GM23338 (cell line): Measurements from ENCODE around the gene LARGE1. TPM values are rescaled to one million over a fixed set of nuclear protein-coding genes. Genes with fewer than 3 reads are reported as not detected.

Experiments used
- ATAC-seq: fragments of 200-7000 bp; cut with Tn5 transposase; 3 replicates; pipeline ENCODE4 v1.9.1; 2020
- DNase-seq: peaks from one replicate; pipeline ENCODE4 v3.0.0-alpha.2; 2015; ENCODE audit warnings: low spot score
- H2AFZ ChIP-seq: fragments of 200-600 bp; sonication (generic); 2 replicates; pipeline ENCODE4 v1.8.0; 2016; ENCODE audit warnings: antibody characterized with exemption, mild to moderate bottlenecking, moderate library complexity
- H3F3A ChIP-seq: fragments of 200-600 bp; sonication (generic); replicated peaks from 2 replicates; pipeline ENCODE4 v1.8.0; 2017; ENCODE audit warnings: antibody characterized with exemption, mixed run types, low read depth
- H3K27ac ChIP-seq: fragments of 200-600 bp; sonication (generic); 2 replicates; pipeline ENCODE4 v1.6.1; 2016; ENCODE audit warnings: low read depth
- H3K27me3 ChIP-seq: fragments of 200-600 bp; sonication (generic); 2 replicates; pipeline ENCODE4 v1.8.0; 2016; ENCODE audit warnings: mild to moderate bottlenecking, mixed run types, moderate library complexity; ENCODE audit not compliant: insufficient read depth
- H3K36me3 ChIP-seq: fragments of 200-600 bp; sonication (generic); 2 replicates; pipeline ENCODE4 v1.8.0; 2016; ENCODE audit warnings: mild to moderate bottlenecking; ENCODE audit not compliant: insufficient read depth
- H3K4me1 ChIP-seq: fragments of 200-600 bp; sonication (generic); 2 replicates; pipeline ENCODE4 v1.8.0; 2016; ENCODE audit warnings: mild to moderate bottlenecking, moderate library complexity; ENCODE audit not compliant: insufficient read depth
- H3K4me2 ChIP-seq: fragments of 200-600 bp; sonication (generic); 2 replicates; pipeline ENCODE4 v1.7.1; 2017; ENCODE audit warnings: mixed run types
- H3K4me3 ChIP-seq: fragments of 200-600 bp; sonication (generic); 2 replicates; pipeline ENCODE4 v1.6.1; 2016; ENCODE audit warnings: mixed run types
- H3K79me2 ChIP-seq: fragments of 200-600 bp; sonication (generic); replicated peaks from 2 replicates; pipeline ENCODE4 v1.8.0; 2017; ENCODE audit warnings: mild to moderate bottlenecking; ENCODE audit not compliant: insufficient read depth
- H3K9me2 ChIP-seq: fragments of 200-600 bp; sonication (generic); 2 replicates; pipeline ENCODE4 v1.8.0; 2017; ENCODE audit not compliant: insufficient read depth
- H4K20me1 ChIP-seq: fragments of 200-600 bp; sonication (generic); replicated peaks from 2 replicates; pipeline ENCODE4 v1.8.0; 2017; ENCODE audit warnings: mild to moderate bottlenecking; ENCODE audit not compliant: insufficient read depth
- H3K27ac Mint-ChIP-seq: 2 replicates; pipeline ENCODE4 v1.8.0; 2020; ENCODE audit warnings: inconsistent platforms, mild to moderate bottlenecking, moderate library complexity, mixed read lengths
- H3K27me3 Mint-ChIP-seq: 3 replicates; pipeline ENCODE4 v1.8.0; 2022; ENCODE audit warnings: low read depth, mild to moderate bottlenecking, moderate library complexity, mixed read lengths, inconsistent platforms; ENCODE audit not compliant: insufficient read depth, poor library complexity
- H3K36me3 Mint-ChIP-seq: 3 replicates; pipeline ENCODE4 v1.8.0; 2021; ENCODE audit warnings: low read depth, mild to moderate bottlenecking, inconsistent platforms, moderate library complexity, mixed read lengths
- H3K4me1 Mint-ChIP-seq: 3 replicates; pipeline ENCODE4 v1.8.0; 2020; ENCODE audit warnings: mild to moderate bottlenecking, inconsistent platforms, mixed read lengths
- H3K4me3 Mint-ChIP-seq: 3 replicates; pipeline ENCODE4 v1.8.0; 2021; ENCODE audit warnings: moderate library complexity, mild to moderate bottlenecking, inconsistent platforms, mixed read lengths
- H3K9me3 Mint-ChIP-seq: 3 replicates; pipeline ENCODE4 v1.8.0; 2020; ENCODE audit warnings: moderate library complexity, mild to moderate bottlenecking, inconsistent platforms, mixed read lengths
- CREB1 ChIP-seq: fragments of 250-450 bp; sonication (Bioruptor Pico); IDR thresholded peaks from 2 replicates; pipeline ENCODE4 v1.5.0; 2020; ENCODE audit warnings: low read depth, mild to moderate bottlenecking, moderate library complexity
- CTCF ChIP-seq, 2 experiments: fragments of 200-600 bp in 1 of 2; sonication (generic) in 1 of 2; conservative IDR thresholded peaks; 2 replicates each; pipeline versions ENCODE4 v1.5.1 to v1.6.1; 2016 to 2017; ENCODE audit warnings: antibody characterized with exemption in 2 of 2, low read depth in 2 of 2, mild to moderate bottlenecking in 2 of 2, moderate library complexity in 1 of 2
- ETS1 ChIP-seq: IDR thresholded peaks from 2 replicates; pipeline ENCODE4 v1.6.1; 2016; ENCODE audit warnings: antibody characterized with exemption
- EZH2 ChIP-seq: fragments of 200-600 bp; sonication (generic); IDR thresholded peaks from one replicate; pipeline ENCODE4 v1.8.0; 2017; ENCODE audit warnings: antibody characterized with exemption, mild to moderate bottlenecking, low read depth; ENCODE audit not compliant: unreplicated experiment
- EZH2phosphoT487 ChIP-seq: fragments of 200-600 bp; sonication (generic); IDR thresholded peaks from one replicate; pipeline ENCODE4 v1.8.1; 2018; ENCODE audit warnings: antibody characterized with exemption; ENCODE audit not compliant: unreplicated experiment
- NANOG ChIP-seq: IDR thresholded peaks from 2 replicates; pipeline ENCODE4 v1.6.1; 2016; ENCODE audit warnings: antibody characterized with exemption, borderline replicate concordance
- REST ChIP-seq: IDR thresholded peaks from one replicate; pipeline ENCODE4 v1.6.1; 2018; ENCODE audit warnings: antibody characterized with exemption; ENCODE audit not compliant: unreplicated experiment
- STAT1 ChIP-seq: IDR thresholded peaks from one replicate; pipeline ENCODE4 v1.6.1; 2016; ENCODE audit warnings: antibody characterized with exemption; ENCODE audit not compliant: unreplicated experiment
- ZNF331 ChIP-seq: fragments of 250-450 bp; sonication (Bioruptor Pico); IDR thresholded peaks from 2 replicates; pipeline ENCODE4 v1.5.0; 2020; ENCODE audit warnings: low read depth, mild to moderate bottlenecking, moderate library complexity
- ZNF462 ChIP-seq: fragments of 250-450 bp; sonication (Bioruptor Pico); IDR thresholded peaks from 2 replicates; pipeline ENCODE4 v1.5.0; 2020; ENCODE audit warnings: mild to moderate bottlenecking, moderate library complexity
- polyA plus RNA-seq: library from polyadenylated mRNA; unstranded; fragments of >200 nt; fragmentation: Nextera tagmentation; extraction: Ambion mirVana; gene quantifications from 2 replicates; pipeline ENCODE4 v1.2.1, GENCODE V29; 2016
- total RNA-seq: library from RNA; depleted of rRNA; stranded (reverse); fragments of >200 nt; shearing (Covaris generic); gene quantifications from 2 replicates; pipeline ENCODE4 v1.2.3, GENCODE V29; 2014

The LARGE1 gene
- total and polyA plus RNA-seq, 2 experiments from 2014 or later = 12.8 to 75.6 TPM

GRCh38 chr22:33456511-33456910, 463.8 kb downstream of the LARGE1 start (continued):
- TF ChIP-seq CTCF (conservative IDR thresholded peaks at IDR 0.05; ENCODE audit: low read depth in 2 of 2) = no peak

- Histone ChIP-seq H3K4me2 (no peak overlapping the region), H3K9me2 (no peaks in the 10 kb centered on the region), H3F3A (no peaks in the 10 kb centered on the region), H3K27ac (no peak overlapping the region), H3K36me3 (no peaks in the 10 kb centered on the region), H3K4me1 (no peaks in the 10 kb centered on the region), H3K4me3 (no peak overlapping the region), H3K79me2 (peaks cover 3% of the 10 kb centered on the region; the same call in 1 of the 2 replicates), H4K20me1 (peaks cover 22% of the 10 kb centered on the region), H3K27me3 (no peaks in the 10 kb centered on the region), H2AFZ (no peak overlapping the region)
- no peak for ATAC-seq
- no peak overlapping the region for H3K27ac Mint-ChIP-seq
- H3K9me3 Mint-ChIP-seq = no peaks in the 10 kb centered on the region
- H3K4me1 Mint-ChIP-seq = peaks cover 3% of the 10 kb centered on the region; the same call in 2 of the 3 replicates
- no peak overlapping the region for H3K4me3 Mint-ChIP-seq
- H3K36me3 Mint-ChIP-seq = no peaks in the 10 kb centered on the region
- peaks cover 5% of the 10 kb centered on the region for H3K27me3 Mint-ChIP-seq
- no peak for DNase-seq
- TF ChIP-seq NANOG (no peak), REST (no peak), EZH2phosphoT487 (no peak), ZNF331 (CRISPR knock-in tag) (no peak), CREB1 (CRISPR knock-in tag) (no peak), ETS1 (no peak), ZNF462 (CRISPR knock-in tag) (no peak), STAT1 (no peak), CTCF (conservative IDR thresholded peaks at IDR 0.05; ENCODE audit: low read depth in 2 of 2) (no peak), EZH2 (no peak)
Observed at GRCh38 chr22:33455036-33455435, 465.2 kb downstream of the LARGE1 start.
